8988T (cell line): ENCODE results near the gene RER1.

Experiments used
- DNase-seq: peaks from one replicate; pipeline ENCODE4 v3.0.0; 2011

The RER1 gene

DNA sequence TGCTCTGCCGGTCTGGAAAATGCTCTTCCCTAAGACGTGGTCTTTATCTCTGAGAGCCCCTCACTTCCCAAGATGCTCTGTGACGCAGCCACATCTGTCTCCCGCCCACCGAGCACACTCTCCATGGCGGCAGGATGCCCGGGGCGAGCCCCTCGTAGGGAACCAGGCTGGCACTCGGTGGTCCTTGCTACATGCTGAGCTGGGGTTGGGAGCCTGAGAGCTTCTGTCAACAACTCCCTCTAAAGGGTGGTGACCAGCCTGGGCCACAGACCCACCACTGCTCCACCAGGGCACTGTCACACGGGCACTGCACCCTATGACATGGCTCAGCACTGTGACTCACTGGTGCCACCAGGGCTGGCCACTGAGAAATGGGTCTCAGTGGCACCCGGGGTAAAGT lies 18.1 kb downstream of the RER1 start:
- no peak for DNase-seq

DNA sequence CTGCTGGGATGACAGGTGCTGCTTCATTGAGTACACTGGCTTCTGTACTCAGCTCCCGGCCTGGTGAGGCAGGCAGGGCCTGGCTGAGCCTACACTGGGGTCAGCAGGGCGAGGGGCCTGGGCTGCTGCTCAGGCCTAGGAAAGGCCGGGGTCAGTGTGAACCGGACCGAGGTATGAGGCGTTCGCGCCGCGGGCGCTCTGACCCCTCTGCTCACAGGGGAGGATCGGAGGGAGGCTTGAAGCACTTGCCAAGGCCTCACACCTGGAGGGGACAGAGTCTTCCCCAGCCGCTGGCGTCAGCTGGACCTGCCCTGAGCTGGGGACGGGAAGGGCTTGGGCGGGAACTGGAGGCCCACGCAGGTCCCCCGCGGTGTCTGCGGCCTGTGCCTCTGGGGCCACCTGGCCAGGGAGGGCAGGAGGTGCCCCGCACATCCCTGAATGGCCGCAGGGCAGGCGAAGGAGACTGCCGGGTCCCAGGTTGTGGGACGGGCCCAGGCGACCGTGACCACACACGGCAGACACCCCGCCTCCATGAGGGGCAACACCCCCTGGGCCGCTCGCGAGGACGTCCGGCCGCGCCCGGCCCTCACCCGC lies 20.3 kb downstream of the RER1 start:
- peak; percentile 55 for DNase-seq

DNA sequence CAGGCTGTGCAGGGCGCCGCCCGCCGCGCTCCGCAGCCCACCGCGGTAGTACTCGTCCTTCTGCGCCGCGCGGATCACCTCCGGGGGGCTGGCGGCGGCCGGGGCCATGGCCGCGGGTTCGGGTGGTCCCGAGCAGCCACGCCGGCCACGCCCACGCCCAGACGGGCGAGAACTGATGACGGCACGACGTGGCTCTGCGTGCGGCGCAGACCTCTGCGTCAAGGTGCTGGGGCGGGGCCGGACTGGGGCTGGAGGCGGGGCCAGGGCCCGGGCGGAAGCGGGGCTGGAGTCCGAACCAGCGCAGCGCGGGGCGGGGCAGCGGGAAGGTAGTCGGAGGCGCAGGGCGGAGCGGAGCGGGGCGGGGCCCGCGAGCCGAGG lies 20.7 kb downstream of the RER1 start, which contains the start of gene PEX10:
TSS of gene PEX10 (minus strand) at position 170 of the 378 bp plus-strand sequence. CDS start at position 108, 62 bp downstream.
- peak; percentile 86 for DNase-seq

DNA sequence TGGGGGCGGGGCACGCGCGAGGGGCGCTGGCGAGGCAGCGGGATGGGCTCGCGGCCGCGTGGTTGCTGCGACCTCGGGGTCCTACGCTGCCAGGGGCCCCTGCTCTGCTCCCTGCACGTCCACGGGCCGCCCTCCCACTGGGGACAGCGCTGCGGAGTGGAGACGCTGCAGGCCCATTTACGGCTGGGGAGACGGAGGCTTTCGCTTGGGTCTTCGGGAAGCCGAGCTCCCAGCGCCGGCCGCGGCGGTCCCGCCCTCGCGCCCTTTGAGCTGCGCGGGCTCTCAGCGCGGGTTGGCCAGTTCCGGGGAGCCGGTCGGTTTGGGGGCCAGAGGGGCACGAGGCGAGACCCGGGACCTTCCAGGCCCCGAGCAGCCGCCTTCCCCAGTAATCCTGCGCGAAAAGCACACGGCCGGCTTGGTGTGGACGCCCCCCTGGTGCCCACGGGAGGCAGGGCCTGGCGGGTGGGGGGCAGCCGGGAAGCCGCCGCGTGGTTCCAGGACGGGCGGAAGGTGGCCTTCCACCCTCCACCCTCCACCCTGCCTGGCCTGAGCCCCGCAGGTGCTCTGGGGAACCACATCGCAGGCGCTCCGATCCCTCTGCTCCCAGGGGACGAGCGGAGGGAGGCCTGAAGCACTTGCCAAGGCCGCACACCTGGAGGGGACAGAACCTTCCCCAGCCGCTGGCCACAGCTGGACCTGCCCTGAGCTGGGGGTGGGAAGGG lies 21.3 kb downstream of the RER1 start:
- DNase-seq = peak; percentile 57

DNA sequence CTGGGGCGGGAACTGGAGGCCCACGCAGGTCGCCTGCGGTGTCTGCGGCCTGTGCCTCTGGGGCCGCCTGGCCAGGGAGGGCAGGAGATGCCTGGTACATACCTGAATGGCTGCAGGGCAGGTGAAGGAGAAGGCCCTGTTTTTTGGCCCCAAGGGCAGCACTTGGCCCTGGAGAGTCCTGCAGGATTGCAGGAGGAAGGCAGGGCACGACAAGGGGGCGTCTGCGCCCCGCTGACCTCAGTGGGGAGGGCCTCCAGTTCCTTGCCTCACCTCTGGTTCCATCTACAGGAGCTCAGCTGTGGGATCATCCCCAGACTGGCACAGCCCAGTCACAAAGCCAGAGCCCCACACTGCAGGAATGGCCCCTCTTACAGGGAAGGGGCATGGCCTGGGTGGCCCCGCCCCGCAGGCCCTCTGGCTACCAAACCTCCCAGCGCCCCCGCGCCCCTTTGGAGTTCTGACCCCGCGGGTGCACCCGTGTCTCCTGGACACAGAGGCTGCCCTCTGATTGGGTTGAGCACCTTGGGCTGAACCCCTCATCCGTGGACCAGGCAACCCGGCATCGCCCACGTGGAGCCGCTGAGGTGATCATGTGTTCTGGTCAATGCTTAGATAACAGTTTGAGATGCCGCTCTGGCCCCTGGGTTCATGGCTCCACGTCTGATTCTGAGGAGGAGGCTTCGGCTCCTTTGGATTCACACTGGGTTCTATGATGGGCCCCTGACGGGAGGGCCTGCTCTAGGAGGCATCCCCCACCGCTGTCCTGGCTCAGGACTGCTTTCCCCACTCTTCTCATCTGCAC lies 22.1 kb downstream of the RER1 start:
- DNase-seq = peak; percentile 51

DNA sequence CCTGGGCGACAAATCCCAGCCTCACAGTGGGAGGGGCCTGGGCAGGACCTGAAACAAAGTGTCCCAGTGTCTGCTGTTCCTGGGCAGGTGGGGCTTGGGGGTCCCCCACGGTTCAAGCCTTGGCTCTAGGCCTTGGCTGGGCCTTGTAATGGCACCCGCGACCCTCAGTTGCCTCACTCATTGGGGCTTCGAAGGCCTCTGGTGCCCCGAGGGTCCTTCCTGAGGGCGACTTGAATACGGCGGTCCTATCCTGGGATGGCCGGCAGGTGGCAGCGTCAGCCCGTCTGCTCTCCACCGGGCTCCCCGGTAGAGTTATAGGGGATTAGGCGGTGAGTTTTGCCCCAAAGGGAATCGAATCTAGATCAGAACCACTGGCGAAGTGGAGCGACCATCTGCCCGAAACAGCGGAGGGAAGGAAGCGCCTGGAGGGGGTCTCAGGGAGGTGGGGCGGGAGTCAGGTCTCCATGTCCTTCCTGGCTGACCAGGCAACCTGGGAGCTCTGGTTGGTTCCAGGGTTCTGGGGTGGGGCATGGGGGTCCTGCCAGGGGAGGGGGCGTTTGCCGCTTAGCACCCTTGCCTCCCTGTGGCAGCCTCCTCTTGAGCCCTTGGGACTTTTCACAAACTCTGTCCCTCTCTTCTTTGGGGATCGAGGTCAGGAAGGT lies 22.8 kb downstream of the RER1 start:
- DNase-seq = peak; percentile 77

DNA sequence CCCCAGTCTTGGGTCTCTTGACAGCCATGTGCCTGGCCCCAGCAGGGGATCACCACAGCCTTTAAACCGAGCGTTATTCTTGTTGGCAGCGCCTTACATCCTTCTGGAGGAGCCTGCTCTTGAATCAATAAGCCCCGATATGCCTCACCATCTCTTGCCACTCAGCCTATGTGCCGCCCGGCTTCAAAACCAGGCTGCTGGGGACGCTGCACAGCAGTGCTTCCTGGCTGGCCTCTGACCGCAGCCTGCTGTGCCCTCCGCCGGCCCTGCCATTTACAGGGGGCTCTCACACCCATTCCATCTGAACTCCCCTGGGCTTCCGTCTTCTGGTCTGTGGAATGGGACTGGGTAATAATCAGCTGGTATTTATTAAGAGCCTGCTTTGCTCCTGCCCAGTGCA lies 23.7 kb downstream of the RER1 start:
- DNase-seq = no peak

DNA sequence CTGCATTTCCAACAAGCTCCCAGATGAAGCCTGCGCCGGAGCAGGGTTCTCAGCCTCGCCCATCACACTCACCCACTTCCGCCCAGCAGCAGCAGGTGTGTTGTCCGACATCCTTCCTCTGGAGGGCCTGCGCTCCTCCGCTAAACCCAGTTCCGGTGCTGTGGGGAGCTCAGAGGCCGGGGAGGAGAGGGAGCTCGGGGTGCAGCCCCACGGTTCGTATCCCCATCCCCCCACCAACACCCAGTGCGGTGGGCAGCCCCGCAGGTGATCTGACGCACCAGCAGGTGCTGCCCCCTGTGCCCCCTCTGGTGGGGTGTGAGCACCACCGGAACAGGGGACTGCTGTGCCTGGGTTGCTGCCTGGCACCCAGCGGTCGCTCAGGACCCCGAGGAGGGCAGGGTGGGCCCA lies 24.2 kb downstream of the RER1 start:
- DNase-seq = no peak

DNA sequence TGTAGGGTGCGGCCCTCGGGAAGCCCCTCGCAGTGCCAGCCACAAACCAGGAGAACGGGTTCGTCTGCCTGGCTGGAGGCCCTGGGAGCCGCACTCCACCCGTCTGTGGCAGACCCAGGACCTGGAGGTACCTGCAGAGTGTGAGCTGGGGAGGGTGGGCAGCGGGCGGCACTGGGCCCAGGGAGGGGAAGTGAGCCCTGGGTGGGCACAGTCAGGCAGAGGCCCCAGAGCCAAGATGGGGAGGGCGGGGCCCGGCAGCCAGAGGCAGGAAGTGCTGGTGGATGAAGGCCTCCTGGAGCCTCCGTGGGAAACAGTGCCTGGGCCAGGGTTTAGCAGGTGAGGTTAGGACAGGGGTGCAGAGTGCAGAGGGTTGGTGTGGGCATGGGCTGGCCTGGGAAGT lies 24.8 kb downstream of the RER1 start:
- DNase-seq = no peak

DNA sequence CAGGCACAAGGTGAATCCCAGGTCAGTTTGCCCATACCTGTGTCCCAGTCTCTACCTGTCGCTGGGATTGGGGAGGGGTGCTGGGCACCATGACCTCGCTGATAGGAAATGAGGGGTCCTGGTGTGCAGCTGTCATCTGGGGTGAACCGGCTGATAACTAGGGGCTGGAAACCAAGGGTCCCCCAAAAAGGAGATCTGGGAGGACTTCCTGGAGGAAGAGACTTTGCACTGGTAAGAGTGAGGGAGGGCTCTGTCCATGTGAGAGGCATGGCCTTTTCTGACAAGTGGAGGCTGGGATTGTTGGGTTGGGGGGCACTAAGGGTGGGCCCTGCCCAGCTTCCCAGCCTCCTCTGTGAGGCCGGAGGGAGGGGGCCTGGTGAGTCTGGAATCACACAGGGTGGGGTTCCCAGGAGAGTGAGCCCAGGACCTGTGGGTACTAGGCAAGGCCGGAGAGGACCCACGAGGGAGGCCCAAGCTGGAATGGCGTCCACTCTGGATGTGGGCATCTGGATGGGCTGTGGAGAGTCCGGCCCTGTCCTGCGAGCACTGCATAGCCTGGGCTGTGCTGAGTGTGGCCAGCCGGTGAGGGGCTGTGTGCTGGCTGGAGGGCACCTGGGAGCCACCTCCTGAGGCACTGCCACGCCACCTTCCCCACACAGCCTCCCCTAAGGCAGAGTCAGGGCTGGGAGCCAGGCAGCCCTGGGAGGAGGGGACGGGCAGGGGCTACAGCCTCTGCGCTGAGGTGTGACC lies 25.6 kb downstream of the RER1 start:
- no peak for DNase-seq

DNA sequence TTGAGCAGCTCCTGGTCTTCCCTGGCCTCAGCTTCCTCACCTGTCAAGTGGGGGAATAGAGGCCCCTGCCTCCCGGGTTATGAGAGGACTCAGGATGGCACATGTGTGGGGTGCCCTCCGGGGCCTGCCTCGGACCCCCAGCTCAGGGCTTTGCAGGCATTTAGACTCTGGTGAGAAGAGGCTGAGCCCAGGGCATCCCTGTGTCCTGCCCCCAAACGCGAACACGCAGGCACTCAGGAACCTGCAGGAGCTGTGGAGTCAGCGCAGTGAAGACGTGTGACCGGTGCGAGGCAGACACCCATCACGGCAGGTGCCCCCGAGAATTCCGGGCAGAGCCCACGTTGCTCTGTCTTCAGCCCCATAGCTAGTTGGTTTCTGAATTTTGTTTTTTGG lies 26.2 kb downstream of the RER1 start:
- DNase-seq = no peak

DNA sequence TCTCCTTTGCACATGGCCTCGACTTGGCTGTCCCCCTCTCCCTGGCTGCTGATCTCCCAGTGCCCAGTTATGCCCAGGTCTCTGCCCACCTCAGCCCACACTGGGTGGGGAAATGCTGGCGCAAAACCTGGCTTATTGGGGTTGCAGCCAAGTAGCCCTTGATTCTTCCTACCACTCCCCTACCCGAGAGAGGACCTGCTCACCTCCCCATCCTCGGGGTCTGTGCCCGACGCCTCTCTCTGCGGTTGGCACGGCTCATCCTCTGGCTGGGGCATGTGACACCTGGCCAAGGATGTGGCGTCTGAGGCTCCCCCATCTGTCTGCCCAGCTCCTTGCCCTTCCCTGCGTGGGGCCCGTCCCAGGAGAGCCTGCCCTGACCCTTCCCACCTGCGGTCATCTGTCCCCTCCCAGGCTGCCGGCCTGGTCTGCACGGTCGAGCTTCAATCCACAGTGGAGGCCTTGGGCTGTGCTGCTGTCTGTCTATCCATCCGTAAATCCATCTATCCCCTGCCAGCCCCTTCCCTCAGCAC lies 27.2 kb downstream of the RER1 start:
- DNase-seq = no peak

DNA sequence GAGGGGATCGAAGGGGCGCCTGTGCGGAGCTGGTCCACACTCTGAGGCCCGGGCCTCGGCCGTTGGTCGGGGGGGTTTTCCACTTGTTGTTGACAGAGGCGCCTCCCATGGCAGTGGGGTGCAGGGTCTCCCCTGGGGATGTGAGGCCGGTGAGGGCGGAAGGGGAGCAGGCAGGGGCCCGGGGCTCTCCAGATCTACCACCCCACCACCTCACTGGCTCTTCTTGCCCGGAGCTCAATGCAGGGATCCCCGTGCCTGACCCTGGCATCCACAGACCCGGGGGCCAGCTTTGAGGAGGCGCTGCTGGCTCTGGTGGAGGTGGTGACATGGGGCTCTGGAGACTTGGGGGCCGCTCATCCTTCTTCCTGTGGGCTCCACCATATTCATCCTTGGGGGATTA lies 27.8 kb downstream of the RER1 start:
- no peak for DNase-seq

DNA sequence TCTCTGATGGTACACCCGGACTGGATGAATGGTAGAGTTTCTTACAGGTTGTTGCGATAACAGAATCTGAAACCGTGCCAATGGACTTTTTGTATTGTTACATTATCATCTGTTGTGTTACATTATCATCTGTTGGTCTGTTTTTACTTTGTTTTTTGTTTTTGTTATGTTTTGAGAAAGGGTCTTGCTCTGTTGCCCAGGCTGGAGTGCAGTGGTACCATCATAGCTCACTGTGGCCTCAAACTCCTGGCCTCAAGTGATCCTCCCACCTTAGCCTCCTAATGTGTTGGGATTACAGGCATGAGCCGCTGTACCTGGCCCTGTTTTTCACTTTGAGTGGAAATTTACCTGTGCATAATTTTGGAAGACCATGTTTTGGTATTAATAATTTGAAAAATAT lies 30.9 kb downstream of the RER1 start:
- DNase-seq = no peak

DNA sequence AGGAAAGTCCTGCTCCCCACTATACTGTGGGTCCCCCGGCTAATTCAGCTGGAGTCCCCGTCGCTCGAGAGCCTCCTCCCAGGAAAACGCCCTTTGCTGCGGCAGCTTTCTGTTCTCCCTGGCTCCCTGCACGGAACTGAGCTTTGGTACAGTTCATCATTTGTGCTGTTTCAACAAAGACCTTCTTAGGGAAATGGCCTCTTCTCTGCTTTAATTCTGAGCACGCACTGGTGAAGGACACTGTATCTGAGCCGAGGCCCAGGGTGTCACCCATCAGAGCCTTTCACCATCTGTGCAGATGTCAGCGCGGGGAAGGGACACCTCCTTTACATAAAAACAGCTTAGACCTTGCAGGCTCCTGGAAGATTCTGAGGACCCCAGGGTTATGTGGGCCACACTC lies 34.3 kb downstream of the RER1 start:
- DNase-seq = no peak

DNA sequence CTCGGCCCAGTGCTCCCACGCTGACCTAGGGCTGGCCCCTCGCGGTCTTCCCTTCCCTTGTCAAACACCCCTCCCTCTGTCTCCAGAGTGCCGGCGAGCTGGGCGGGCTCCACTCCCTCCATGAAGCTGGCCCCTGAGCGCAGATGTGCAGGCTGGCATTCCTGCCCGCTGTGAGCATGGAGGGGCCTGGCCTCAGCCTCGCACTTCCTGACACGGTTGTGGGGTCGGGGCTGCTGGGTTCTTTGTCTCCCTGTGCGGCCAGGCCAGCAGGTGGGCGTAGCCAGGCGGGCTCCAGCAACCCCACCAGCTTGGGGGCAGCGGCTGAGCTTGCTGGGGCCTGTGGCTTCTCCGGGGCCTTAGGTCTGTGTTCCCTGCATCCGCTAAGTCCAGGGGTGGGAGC lies 34.9 kb downstream of the RER1 start:
- no peak for DNase-seq

DNA sequence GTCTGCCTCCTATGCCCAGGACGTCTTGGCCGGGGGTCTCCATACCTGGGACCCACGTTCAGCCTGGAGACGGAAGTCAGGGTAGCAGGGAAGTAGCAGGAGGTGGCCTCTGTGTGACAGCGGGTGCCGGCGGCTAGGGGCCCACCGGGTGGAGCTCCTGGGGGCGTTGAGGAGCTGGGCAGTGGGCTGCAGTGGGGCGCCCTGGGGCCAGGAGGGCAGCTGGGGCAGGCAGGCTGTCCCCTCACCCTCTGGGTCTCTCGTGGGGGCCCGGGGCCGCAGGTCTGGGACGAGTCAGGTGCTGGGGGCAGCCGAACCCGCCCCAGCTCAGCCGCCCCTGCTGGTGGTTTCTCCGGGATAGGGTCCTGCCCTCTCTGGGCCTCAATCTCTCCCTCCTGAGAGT lies 35.4 kb downstream of the RER1 start:
- DNase-seq = no peak

DNA sequence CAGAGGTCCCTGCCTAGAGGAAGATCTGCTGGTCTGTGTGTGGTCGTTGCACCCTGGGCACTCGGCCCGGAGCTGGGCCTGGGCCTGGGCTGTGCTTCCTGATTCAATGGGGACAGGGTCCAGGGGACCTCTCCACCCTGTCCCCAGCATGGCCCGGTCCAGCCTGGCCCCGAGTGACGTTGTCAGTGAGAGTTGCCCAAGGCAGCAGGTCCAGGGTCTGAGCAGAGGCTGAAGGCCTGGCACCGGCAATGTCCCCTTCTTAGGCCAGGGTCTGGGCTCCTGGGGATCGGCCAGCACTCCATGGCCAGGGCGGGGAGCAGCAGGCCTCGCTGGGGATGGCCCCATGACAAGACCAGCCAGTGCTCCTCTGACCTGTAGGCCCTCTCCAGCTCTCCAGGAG lies 36.3 kb downstream of the RER1 start:
- no peak for DNase-seq

DNA sequence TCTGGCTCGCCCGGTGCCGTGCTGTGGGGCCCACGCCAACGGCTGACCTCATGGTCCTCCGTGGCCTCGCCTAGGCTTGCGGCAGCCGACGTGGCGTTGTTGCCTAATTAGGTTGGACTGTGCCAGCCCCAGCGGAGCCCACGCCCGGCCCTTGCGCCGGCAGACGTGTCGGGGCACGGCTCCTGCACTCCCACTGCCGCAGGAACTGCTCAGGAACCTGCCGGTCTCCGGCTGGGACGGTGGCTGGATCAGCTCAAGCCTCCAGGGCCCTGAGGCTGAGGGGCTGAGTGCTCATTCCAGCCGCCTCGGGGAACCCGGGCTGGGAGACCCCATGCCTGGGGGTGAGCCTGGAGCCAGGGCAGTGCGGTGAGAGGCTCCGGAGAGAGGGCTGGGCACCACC lies 36.8 kb downstream of the RER1 start:
- DNase-seq = no peak

DNA sequence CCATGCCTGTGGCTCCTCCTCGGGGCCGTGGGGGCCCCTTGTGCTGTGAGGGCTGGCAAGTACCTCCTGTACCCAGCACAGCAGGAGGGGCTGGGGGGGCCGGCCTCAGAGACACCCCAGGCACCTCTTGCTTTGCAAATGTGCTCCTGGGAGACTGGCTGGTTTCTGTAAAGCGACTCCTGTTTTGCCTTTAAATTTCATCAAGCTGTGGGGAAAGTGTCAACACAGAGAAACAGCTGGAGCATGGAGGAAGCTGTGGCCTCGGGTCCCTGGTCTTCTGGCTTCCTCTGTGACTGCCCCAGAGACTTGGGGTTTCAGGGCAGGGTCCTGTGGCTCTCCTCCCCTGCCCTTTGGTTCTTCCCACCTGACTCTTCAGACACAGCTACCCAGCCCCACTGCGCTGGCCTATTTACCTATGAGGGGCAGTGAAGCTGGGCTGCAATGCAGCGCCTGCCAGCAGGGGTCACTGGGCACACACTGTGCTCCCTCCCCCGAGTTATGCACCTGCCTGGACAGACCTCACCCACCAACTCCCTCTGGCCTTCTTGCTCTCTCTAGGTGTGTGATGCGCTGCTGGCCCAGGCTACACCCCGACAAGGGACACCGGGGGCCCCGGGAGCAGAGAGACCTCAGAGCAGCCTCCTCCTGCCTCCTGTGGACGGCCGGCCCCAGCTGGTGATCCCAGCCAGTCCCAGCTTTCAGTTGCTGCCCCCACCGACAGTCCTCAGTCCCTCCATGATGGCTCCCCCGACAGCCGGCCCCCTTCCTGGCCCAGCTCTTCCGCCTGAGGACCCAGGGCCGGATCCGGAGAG lies 38.3 kb downstream of the RER1 start:
- DNase-seq = peak; percentile 50

DNA sequence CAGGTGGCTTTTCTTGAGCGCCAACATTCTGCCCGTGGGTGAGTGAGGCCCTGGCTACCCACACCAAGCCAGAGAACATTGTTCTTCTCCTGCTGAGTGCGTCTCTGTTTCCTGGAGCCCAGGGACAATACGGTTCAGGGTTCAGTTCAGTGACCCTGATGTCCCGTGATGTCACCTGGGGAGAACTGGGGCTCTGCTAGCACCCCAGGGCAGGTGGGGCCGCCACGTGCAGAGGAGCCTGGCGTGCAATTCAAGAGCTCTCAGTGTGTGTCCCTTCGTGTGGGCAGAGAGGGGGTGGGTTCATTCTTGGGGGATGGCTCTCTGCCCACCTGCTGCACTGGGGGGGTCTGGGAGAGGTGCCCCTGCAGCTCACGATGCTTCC lies 38.9 kb downstream of the RER1 start:
- no peak for DNase-seq

DNA sequence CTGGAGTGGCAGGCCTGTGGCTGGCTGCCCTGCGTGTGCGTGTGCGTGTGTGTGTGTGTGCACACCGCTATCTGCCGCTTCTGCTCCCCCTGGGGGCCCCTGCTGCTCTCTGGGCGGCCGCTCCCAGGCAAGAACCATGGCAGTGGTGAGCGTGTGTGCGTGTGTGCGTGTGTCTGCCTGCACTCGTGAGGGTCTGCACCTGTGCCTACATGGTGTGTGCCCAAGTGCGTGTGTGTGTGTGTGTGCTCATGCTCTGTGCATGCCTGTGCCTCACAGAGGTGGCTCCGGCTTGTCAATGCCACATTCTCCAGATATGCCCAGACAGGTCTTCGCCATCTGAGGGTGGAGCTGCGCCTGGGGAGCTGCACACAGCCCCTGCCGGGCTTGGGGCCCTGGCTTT lies 39.5 kb downstream of the RER1 start:
- DNase-seq = no peak
